Measurements from ENCODE around the gene FGB.
"Not testable (repeated sequence)": the region's sequence is repeated elsewhere in the genome, so short reads cannot be mapped to it uniquely, and the experiment has no call there.

FGB gene

GRCh38 chr4:154566639-154567204 is 3.9 kb downstream of the FGB start:
- no peak for DNase-seq

GRCh38 chr4:154569028-154569427 is 6.2 kb downstream of the FGB start:
- no peak for DNase-seq

- DNase-seq, result no peak
These were observed 6.8 kb downstream of the FGB start for GRCh38 chr4:154569584-154569983.

GRCh38 chr4:154573190-154573870 is 10.5 kb downstream of the FGB start:
- no peak for DNase-seq

- no peak for DNase-seq
These were observed 11.5 kb downstream of the FGB start for GRCh38 chr4:154574311-154574710.

- no peak for DNase-seq
These were observed 14.5 kb downstream of the FGB start for GRCh38 chr4:154577324-154577723.

- DNase-seq, result no peak
These were observed 16.1 kb downstream of the FGB start for GRCh38 chr4:154578919-154579318.

- DNase-seq, result no peak
These were observed 17.1 kb downstream of the FGB start for GRCh38 chr4:154579927-154580326.

GRCh38 chr4:154582723-154583122 is 19.9 kb downstream of the FGB start:
- DNase-seq, result no peak

- DNase-seq, result no peak
These were observed 20.4 kb downstream of the FGB start for GRCh38 chr4:154583230-154583629.

GRCh38 chr4:154583677-154584076 is 20.9 kb downstream of the FGB start:
- DNase-seq, result no peak

GRCh38 chr4:154584259-154584658 is 21.4 kb downstream of the FGB start:
- DNase-seq, result no peak

- DNase-seq, result no peak
These were observed 22.7 kb downstream of the FGB start for GRCh38 chr4:154585369-154586018.

- DNase-seq, result no peak
These were observed 23.7 kb downstream of the FGB start for GRCh38 chr4:154586296-154587033.

GRCh38 chr4:154588198-154588597 is 25.4 kb downstream of the FGB start:
- DNase-seq, result no peak

- no peak for DNase-seq
These were observed 26.7 kb downstream of the FGB start for GRCh38 chr4:154589296-154590197.

- no peak for DNase-seq
These were observed 27.7 kb downstream of the FGB start, which contains the start of gene FGA for GRCh38 chr4:154590329-154591006. TSS of gene FGA (minus strand) at chr4:154590742. CDS start at chr4:154590687, 55 bp downstream.

GRCh38 chr4:154591890-154592289 is 29.1 kb downstream of the FGB start:
- DNase-seq, result no peak

GRCh38 chr4:154593868-154594267 is 31.1 kb downstream of the FGB start:
- no peak for DNase-seq

GRCh38 chr4:154594343-154594742 is 31.5 kb downstream of the FGB start:
- not testable (repeated sequence) for DNase-seq

GRCh38 chr4:154595807-154596206 is 33.0 kb downstream of the FGB start:
- DNase-seq, result no peak

- not testable (repeated sequence) for DNase-seq
These were observed 34.5 kb downstream of the FGB start for GRCh38 chr4:154597281-154597680.
